ENCODE results near the gene HOXD13.

HOXD13 gene

GRCh38 chr2:176103194-176103593 is 10.7 kb downstream of the HOXD13 start:
- Histone ChIP-seq H3K4me3 (ENCODE audit: low read length) (no peak overlapping the region), H3K4me2 (ENCODE audit: low read length) (no peak overlapping the region), H3K4me1 (ENCODE audit: control insufficient read depth, low read depth, low read length) (no peaks in the 10 kb centered on the region), H4K5ac (ENCODE audit: low read length) (no peak overlapping the region), H3K18ac (ENCODE audit: low read length) (no peak overlapping the region), H3K79me1 (ENCODE audit: low read length) (no peaks in the 10 kb centered on the region), H4K8ac (ENCODE audit: low read depth, low read length) (no peak overlapping the region), H3K9ac (ENCODE audit: low read length) (no peak overlapping the region), H3K23ac (ENCODE audit: low read length) (no peak overlapping the region), H2AK5ac (ENCODE audit: low read length) (no peak overlapping the region), H3K36me3 (ENCODE audit: control insufficient read depth, insufficient read depth, low read length) (no peaks in the 10 kb centered on the region), H3K79me2 (ENCODE audit: control insufficient read depth, insufficient read depth, low read length) (no peaks in the 10 kb centered on the region), H3K4ac (ENCODE audit: low read depth, low read length) (no peak overlapping the region), H2BK15ac (replicated peaks; ENCODE audit: low read depth) (no peak overlapping the region), H2BK120ac (ENCODE audit: low read depth, low read length) (no peak overlapping the region), H2BK5ac (ENCODE audit: low read length) (no peak overlapping the region), H3K27ac (ENCODE audit: low read depth, low read length) (no peak overlapping the region), H3K56ac (ENCODE audit: low read length) (no peak overlapping the region), H3K27me3 (ENCODE audit: insufficient read depth, low read length, poor library complexity) (peaks cover 91% of the 10 kb centered on the region)
- no peak for DNase-seq
- no CpG with 5 or more reads among the region's 7 CpGs for WGBS (ENCODE audit: extremely low coverage, insufficient coverage, low lambda C conversion rate)

- Histone ChIP-seq H4K8ac (ENCODE audit: low read depth, low read length) (no peak overlapping the region), H3K4me3 (ENCODE audit: low read length) (no peak overlapping the region), H3K4me1 (ENCODE audit: control insufficient read depth, low read depth, low read length) (no peaks in the 10 kb centered on the region), H3K23ac (ENCODE audit: low read length) (no peak overlapping the region), H2BK15ac (replicated peaks; ENCODE audit: low read depth) (no peak overlapping the region), H3K79me2 (ENCODE audit: control insufficient read depth, insufficient read depth, low read length) (no peaks in the 10 kb centered on the region), H4K5ac (ENCODE audit: low read length) (no peak overlapping the region), H2BK120ac (ENCODE audit: low read depth, low read length) (no peak overlapping the region), H3K18ac (ENCODE audit: low read length) (no peak overlapping the region), H3K4ac (ENCODE audit: low read depth, low read length) (no peak overlapping the region), H3K36me3 (ENCODE audit: control insufficient read depth, insufficient read depth, low read length) (no peaks in the 10 kb centered on the region), H3K9ac (ENCODE audit: low read length) (no peak overlapping the region), H3K56ac (ENCODE audit: low read length) (no peak overlapping the region), H2AK5ac (ENCODE audit: low read length) (no peak overlapping the region), H3K27me3 (ENCODE audit: insufficient read depth, low read length, poor library complexity) (peaks cover 90% of the 10 kb centered on the region), H3K27ac (ENCODE audit: low read depth, low read length) (no peak overlapping the region), H2BK5ac (ENCODE audit: low read length) (no peak overlapping the region), H3K4me2 (ENCODE audit: low read length) (no peak overlapping the region), H3K79me1 (ENCODE audit: low read length) (no peaks in the 10 kb centered on the region)
- no CpG with 5 or more reads among the region's 17 CpGs for WGBS (ENCODE audit: extremely low coverage, insufficient coverage, low lambda C conversion rate)
- no peak for DNase-seq
These were observed 11.3 kb downstream of the HOXD13 start for GRCh38 chr2:176103742-176104315.

- Histone ChIP-seq H3K79me2 (ENCODE audit: control insufficient read depth, insufficient read depth, low read length) (no peaks in the 10 kb centered on the region), H3K4me1 (ENCODE audit: control insufficient read depth, low read depth, low read length) (no peaks in the 10 kb centered on the region), H2BK5ac (ENCODE audit: low read length) (no peak overlapping the region), H3K79me1 (ENCODE audit: low read length) (no peaks in the 10 kb centered on the region), H3K36me3 (ENCODE audit: control insufficient read depth, insufficient read depth, low read length) (no peaks in the 10 kb centered on the region), H3K18ac (ENCODE audit: low read length) (no peak overlapping the region), H2BK120ac (ENCODE audit: low read depth, low read length) (no peak overlapping the region), H3K56ac (ENCODE audit: low read length) (no peak overlapping the region), H4K8ac (ENCODE audit: low read depth, low read length) (no peak overlapping the region), H3K4me3 (ENCODE audit: low read length) (no peak overlapping the region), H3K4ac (ENCODE audit: low read depth, low read length) (no peak overlapping the region), H2AK5ac (ENCODE audit: low read length) (no peak overlapping the region), H3K27ac (ENCODE audit: low read depth, low read length) (no peak overlapping the region), H3K4me2 (ENCODE audit: low read length) (peak overlapping the region; percentile 57), H2BK15ac (replicated peaks; ENCODE audit: low read depth) (no peak overlapping the region), H3K27me3 (ENCODE audit: insufficient read depth, low read length, poor library complexity) (peaks cover 90% of the 10 kb centered on the region), H3K9ac (ENCODE audit: low read length) (no peak overlapping the region), H3K23ac (ENCODE audit: low read length) (peak overlapping the region; percentile 6), H4K5ac (ENCODE audit: low read length) (no peak overlapping the region)
- no CpG with 5 or more reads among the region's 56 CpGs for WGBS (ENCODE audit: extremely low coverage, insufficient coverage, low lambda C conversion rate)
- peak; percentile 77 for DNase-seq
These were observed 12.0 kb downstream of the HOXD13 start for GRCh38 chr2:176104316-176105077.

GRCh38 chr2:176105078-176105729 is 12.7 kb downstream of the HOXD13 start:
- Histone ChIP-seq H3K36me3 (ENCODE audit: control insufficient read depth, insufficient read depth, low read length) (no peaks in the 10 kb centered on the region), H3K79me2 (ENCODE audit: control insufficient read depth, insufficient read depth, low read length) (no peaks in the 10 kb centered on the region), H2BK15ac (replicated peaks; ENCODE audit: low read depth) (no peak overlapping the region), H3K18ac (ENCODE audit: low read length) (no peak overlapping the region), H2BK5ac (ENCODE audit: low read length) (no peak overlapping the region), H3K79me1 (ENCODE audit: low read length) (no peaks in the 10 kb centered on the region), H3K56ac (ENCODE audit: low read length) (no peak overlapping the region), H3K27me3 (ENCODE audit: insufficient read depth, low read length, poor library complexity) (peaks cover 90% of the 10 kb centered on the region), H2BK120ac (ENCODE audit: low read depth, low read length) (no peak overlapping the region), H3K27ac (ENCODE audit: low read depth, low read length) (no peak overlapping the region), H3K4me2 (ENCODE audit: low read length) (peak overlapping the region; percentile 57), H3K4ac (ENCODE audit: low read depth, low read length) (no peak overlapping the region), H3K4me1 (ENCODE audit: control insufficient read depth, low read depth, low read length) (no peaks in the 10 kb centered on the region), H3K4me3 (ENCODE audit: low read length) (no peak overlapping the region), H3K23ac (ENCODE audit: low read length) (peak overlapping the region; percentile 6), H3K9ac (ENCODE audit: low read length) (no peak overlapping the region), H4K5ac (ENCODE audit: low read length) (no peak overlapping the region), H2AK5ac (ENCODE audit: low read length) (no peak overlapping the region), H4K8ac (ENCODE audit: low read depth, low read length) (no peak overlapping the region)
- DNase-seq, result no peak
- WGBS (ENCODE audit: extremely low coverage, insufficient coverage, low lambda C conversion rate), result no CpG with 5 or more reads among the region's 25 CpGs

GRCh38 chr2:176105730-176106580 is 13.4 kb downstream of the HOXD13 start:
- Histone ChIP-seq H2BK120ac (ENCODE audit: low read depth, low read length) (no peak overlapping the region), H3K4ac (ENCODE audit: low read depth, low read length) (no peak overlapping the region), H2AK5ac (ENCODE audit: low read length) (no peak overlapping the region), H3K18ac (ENCODE audit: low read length) (no peak overlapping the region), H3K4me3 (ENCODE audit: low read length) (no peak overlapping the region), H3K23ac (ENCODE audit: low read length) (no peak overlapping the region), H3K79me2 (ENCODE audit: control insufficient read depth, insufficient read depth, low read length) (no peaks in the 10 kb centered on the region), H2BK5ac (ENCODE audit: low read length) (no peak overlapping the region), H3K79me1 (ENCODE audit: low read length) (no peaks in the 10 kb centered on the region), H4K5ac (ENCODE audit: low read length) (no peak overlapping the region), H2BK15ac (replicated peaks; ENCODE audit: low read depth) (no peak overlapping the region), H3K4me1 (ENCODE audit: control insufficient read depth, low read depth, low read length) (no peaks in the 10 kb centered on the region), H3K27ac (ENCODE audit: low read depth, low read length) (no peak overlapping the region), H3K4me2 (ENCODE audit: low read length) (peak overlapping the region; percentile 18), H3K56ac (ENCODE audit: low read length) (no peak overlapping the region), H3K36me3 (ENCODE audit: control insufficient read depth, insufficient read depth, low read length) (no peaks in the 10 kb centered on the region), H4K8ac (ENCODE audit: low read depth, low read length) (no peak overlapping the region), H3K9ac (ENCODE audit: low read length) (no peak overlapping the region), H3K27me3 (ENCODE audit: insufficient read depth, low read length, poor library complexity) (peaks cover 88% of the 10 kb centered on the region)
- WGBS (ENCODE audit: extremely low coverage, insufficient coverage, low lambda C conversion rate), result no CpG with 5 or more reads among the region's 25 CpGs
- DNase-seq, result no peak
